Stimulated activated CD4-positive, alpha-beta T cell treated with anti-CD3 and anti-CD28 coated beads, TNF-alpha, amount 100 ng/mL, for 24 hours (primary cell): Measurements from ENCODE around the gene SVIL.
"Not testable (repeated sequence)": the region's sequence is repeated elsewhere in the genome, so short reads cannot be mapped to it uniquely, and the experiment has no call there.

ENCODE experiments used
- DNase-seq, 3 experiments: peaks; one replicate each; pipeline ENCODE4 v3.0.0-alpha.2; 2020; ENCODE audit warnings: low read depth in 3 of 3

SVIL gene

DNA sequence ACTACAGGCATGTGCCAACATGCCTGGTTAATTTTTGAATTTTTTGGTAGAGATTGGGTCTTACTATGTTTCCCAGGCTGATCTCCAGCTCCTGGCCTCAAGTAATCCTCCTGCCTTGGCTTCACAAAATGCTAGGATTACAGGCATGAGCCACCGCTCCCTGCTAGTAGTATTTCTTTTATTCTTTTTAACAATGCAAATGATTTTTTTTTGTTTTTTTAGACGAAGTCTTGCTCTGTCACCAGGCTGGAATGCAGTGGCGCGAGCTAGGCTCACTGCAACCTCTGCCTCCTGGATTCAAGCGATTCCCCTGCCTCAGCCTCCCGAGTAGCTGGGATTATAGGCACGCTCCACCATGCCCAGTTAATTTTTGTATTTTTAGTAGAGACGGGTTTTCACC, 58.1 kb downstream of the SVIL start:
- no peak for DNase-seq

- no peak for DNase-seq
These were observed 59.7 kb downstream of the SVIL start for GRCh38 chr10:29575098-29575455.

DNA sequence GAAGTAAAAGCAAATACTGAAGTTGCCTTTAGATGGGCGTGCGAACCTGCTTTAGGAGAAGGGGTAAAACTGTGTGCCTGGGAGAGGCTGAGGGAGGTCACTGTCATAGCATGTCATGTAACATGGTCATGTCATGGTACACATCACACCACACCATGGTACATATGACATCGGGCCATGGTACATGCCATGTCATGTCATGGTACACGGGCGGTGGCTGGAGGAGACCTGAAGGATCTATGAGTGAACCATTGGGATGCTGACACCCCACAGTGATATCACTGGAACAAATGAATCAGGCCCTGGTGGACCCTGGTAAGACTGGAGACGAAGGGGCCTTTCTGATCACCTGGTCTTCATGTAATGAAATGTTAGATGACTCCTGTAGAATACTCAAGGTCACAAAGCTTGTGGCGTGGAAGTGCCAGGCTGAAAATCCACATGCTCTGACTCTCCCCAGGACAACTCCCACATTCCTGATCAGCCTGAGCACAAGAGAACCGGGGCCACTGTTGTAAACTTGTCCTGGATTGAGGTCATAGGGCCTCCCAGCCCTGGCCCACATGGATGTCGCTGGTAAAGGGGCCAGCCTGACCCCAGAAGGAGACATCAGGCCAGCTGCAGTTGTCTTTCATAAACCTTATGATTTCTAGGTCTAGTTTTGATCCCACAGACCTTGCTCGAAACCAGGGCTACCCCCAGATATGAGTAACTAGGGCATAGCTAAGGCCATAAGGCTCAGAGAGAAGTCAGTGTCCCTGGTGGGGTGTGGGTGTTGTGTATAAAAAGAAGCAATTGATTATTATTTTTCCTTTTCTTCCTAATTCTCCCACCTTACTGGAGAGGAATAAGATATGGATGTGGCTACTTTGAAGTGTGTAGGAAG, 60.3 kb downstream of the SVIL start:
- not testable (repeated sequence) for DNase-seq

DNA sequence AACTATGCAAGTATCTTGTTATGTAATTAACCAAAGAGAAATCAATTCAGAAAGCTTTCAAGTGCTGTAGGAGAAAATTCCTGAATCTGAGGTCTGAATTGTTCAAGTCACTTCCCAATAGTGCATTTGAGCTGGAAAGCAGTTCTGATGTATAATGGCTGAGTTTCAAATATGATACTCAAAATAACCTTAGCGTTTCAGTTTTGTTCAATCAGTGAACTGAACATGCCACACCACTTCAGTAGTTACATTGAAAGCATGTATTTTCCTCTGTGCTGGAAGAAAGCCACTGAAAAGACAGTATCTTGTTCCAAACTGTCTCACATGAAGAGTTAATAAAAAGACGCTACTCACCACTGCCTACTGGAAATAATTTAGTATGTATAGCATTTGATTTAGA, 64.5 kb downstream of the SVIL start:
- not testable (repeated sequence) for DNase-seq

GRCh38 chr10:29569795-29570194, 65.0 kb downstream of the SVIL start:
- DNase-seq = no peak

DNA sequence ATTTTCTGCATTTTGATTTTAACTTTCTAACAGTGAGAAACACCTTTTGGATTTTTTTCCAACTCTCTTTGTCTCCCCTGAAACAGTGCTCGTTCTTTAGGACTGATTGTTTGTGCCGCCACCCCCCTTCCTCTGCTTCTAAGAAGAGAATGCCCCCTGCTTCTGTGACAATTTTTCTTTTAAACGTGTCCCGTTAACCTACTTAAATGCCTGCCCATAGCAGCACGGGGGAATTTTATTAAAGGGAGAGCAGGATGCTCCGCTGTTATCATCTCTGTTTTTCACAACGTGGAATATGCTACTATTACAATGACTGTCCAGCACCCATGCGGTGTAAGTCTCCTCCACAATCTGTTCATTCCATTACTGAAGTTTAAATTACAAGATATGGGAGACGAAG, 67.8 kb downstream of the SVIL start:
- no peak for DNase-seq

DNA sequence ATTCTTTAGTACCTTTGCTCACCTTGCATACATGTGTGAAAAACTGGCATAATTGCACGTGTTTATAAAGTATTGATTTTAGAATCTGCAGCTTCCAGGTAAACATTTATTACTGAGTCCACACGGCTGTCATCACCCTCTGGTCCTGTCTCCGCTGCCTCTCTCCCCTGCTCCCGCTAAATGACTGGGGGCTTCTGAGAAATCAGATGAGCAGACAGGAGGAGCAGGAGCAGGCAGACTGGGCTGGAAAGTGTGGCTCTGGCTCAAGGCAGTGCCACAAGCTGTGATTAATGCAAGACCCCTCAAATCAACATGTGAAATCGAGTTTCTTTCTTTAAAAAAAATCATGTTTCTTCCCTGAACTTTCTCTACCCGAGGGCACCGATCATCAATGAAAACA, 68.6 kb downstream of the SVIL start:
- not testable (repeated sequence) for DNase-seq

DNA sequence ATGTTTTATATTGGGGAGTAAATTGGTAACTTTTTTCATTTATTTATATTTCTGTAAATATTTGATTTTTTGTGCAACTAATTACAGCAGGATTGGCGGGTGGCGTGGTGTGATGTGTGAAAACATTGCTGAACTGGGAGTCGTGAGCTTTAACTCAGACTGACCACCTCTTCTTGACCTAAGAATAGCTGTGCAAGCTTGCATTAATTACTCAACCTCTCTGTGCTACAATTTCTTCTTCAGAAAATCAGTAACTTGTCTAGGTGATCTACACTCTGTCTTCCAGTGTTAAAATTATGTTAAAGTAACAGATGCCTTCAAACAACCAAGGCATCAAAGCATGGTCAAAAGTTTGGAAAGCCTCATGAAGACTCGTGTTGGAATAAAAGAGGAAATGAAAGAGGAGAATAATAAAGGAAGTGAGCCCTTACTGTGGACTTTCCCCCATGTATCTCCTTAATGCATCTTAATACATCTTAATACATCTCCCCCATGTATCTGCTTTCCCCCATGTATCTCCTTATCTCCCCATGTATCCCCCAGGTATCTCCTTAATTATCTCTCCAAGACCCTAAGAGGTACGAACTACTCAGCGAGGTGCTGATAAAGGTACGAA, 71.2 kb downstream of the SVIL start:
- no peak for DNase-seq

- DNase-seq = not testable (repeated sequence)
These were observed 71.8 kb downstream of the SVIL start for GRCh38 chr10:29563006-29563405.

- no peak for DNase-seq
These were observed 74.8 kb downstream of the SVIL start for GRCh38 chr10:29559996-29560395.

DNA sequence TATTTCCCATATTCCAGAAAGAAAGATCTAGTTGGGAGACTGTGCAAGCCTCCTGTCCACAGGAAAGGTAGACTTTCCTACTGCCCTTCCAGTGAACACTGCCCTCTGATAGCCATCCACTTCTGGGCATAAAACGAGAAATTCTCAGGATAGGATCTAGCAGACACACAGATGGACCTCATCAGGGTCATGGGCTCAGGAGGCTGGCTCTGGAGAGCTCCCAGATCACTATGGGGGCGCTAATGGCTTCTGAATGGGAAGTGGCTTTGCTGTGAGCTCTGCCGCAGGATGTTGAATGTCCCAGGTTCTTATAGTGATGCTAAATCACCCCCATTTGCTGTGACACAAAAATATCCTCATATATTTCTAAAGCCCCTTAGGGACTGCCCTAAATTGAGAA, 77.1 kb downstream of the SVIL start:
- DNase-seq = no peak

DNA sequence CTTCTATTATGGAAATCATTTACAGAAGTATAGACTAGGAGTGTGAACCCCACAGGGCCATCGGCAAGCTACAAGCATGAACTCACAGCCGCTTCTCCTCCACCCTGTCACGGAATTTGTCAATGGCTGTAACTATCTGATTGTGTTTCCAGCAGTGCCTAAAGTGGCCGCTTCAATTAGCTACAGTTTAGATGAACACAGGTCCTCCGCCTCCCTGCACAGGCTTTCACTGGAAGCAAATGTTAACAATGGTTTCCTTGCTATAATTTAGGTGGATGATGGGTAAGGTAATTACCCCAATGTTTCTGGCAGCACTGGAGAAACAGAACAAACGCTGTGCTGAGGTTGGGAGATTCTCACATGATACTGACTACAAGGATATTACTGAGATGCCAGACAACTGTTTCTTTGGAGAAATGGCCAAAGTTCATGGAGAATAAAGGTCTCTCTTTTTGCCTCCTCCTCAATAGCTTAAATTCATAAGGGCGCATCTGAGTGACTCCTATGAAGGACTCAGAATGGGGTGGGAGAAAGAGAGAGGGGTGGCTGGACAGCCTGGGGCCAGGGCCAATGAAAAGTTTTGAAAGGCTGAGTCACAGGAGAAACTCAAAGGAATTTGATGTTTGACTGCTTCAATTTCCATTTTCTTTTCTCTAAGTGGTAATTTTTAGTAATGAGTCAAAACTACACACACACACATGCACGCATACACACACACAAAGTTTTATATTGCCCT, 78.9 kb downstream of the SVIL start:
- DNase-seq = no peak

DNA sequence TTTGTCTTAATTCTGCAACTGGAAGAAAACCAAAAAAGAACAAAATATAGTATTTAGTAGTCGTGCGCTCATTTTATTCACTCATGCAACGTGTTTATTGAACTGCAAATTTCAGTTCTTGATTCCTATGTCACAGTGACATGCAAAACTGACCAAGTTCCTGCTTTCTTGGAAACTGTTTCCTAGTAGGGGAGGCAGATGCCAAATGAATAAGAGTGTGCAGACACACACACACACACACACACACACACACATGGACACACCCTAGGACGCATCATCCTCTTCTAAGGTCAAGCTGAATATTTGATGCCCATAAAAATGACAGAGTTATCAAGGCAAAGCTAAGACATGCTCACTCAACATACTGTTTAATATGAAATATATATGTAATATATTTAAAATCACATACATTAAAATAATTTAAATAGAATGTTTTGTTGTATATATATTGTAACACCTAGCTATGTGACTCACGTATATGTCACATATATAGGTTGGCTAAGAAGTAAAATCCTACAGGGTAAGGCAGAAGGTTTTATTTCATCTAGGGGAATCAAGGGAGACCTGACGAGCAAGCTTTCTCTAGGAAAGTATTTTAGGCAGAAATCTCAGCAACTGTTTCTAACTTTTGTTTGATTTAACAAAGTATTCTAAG, 79.6 kb downstream of the SVIL start:
- no peak for DNase-seq

DNA sequence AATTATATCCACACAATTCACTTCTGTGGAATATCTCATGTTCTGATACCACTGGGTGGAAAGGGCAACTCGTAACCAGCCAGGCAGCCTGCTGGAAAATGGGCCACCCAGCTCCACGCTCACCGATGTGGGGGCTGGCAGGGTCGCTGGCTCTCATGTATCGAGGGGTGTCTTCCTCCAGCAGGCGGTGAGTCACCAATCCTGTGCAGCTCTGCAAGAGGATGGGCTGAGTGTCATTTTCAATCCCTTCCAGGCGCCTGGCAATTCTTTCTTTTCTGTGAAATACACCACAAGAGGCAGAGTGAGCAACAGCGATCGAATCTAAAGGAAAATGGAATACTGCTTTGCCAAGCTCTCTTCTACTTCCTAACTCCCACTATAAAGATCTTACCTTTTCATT, 80.1 kb downstream of the SVIL start:
- DNase-seq = no peak

- DNase-seq = no peak
These were observed 81.1 kb downstream of the SVIL start for GRCh38 chr10:29553544-29554250.

GRCh38 chr10:29553116-29553515, 81.7 kb downstream of the SVIL start:
- DNase-seq = not testable (repeated sequence)

DNA sequence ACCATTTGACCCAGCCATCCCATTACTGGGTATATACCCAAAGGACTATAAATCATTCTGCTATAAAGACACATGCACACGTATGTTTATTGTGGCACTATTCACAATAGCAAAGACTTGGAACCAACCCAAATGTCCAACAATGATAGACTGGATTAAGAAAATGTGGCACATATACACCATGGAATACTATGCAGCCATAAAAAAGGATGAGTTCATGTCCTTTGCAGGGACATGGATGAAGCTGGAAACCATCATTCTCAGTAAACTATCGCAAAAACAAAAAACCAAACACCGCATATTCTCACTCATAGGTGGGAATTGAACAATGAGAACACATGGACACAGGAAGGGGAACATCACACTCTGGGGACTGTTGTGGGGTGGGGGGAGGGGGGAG, 85.3 kb downstream of the SVIL start:
- not testable (repeated sequence) for DNase-seq

GRCh38 chr10:29546773-29547313, 87.9 kb downstream of the SVIL start:
- no peak for DNase-seq

DNA sequence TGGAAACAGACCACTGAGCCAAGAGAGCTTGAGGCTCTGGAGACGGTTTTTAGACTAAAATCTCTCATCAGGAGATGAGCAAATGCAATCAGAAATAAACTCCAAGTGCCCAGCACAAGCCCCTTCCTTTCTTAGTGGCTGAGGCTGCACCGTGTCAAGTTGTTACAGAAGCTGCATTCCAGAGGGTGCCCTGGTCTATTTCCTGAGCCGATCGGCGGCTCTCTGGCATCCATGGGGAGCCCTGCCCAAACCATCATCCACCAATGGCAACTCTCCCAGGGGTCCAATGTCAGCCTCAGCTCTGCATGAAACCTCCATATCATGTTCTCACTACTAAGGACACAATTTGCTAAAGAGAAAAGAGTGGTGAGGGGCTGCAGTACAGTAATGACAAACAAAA, 89.6 kb downstream of the SVIL start:
- DNase-seq = no peak

DNA sequence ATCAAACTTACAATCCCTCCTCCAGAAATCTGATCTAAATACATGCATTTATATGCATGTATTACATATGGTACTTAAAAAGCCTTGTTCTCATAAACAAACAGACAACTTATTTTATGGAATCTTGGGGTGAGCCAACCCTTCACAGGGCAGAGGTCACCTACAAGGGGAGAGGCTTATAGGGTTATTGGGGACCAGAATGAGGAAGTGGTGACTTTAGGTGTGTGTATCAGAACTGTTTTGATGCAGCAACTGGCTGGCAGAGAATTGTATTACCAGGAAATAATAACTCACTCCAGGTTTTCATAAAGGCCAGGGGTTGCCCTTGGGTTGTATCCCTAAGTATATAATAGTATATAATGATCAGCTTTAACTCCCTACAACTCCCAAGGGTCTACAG, 91.1 kb downstream of the SVIL start:
- no peak for DNase-seq

DNA sequence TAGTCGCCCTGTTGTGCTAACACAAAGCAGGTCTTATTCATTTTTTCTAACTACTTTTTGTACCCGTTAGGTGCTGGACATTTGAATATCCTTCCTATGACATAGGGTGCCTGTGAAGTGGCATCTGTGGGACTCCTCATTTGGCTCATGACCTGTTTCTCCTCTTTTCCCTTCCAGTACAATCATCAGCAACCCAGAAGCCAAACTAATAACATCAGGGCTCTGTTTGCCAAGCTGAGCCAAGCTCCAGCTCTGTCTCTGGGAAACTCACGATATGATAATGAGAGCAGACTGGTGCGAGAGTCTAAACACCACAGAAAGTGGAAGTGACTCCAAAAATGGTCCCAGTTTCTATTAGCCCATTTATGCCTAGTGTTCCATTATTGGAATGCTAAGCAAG, 92.0 kb downstream of the SVIL start:
- no peak for DNase-seq
